HK-2 (cell line): ENCODE data around the gene GPR135.

ENCODE experiments used
- DNase-seq: peaks from one replicate; pipeline ENCODE4 v3.0.0-alpha.2; 2018; ENCODE audit not compliant: unreplicated experiment

GPR135 gene

DNA sequence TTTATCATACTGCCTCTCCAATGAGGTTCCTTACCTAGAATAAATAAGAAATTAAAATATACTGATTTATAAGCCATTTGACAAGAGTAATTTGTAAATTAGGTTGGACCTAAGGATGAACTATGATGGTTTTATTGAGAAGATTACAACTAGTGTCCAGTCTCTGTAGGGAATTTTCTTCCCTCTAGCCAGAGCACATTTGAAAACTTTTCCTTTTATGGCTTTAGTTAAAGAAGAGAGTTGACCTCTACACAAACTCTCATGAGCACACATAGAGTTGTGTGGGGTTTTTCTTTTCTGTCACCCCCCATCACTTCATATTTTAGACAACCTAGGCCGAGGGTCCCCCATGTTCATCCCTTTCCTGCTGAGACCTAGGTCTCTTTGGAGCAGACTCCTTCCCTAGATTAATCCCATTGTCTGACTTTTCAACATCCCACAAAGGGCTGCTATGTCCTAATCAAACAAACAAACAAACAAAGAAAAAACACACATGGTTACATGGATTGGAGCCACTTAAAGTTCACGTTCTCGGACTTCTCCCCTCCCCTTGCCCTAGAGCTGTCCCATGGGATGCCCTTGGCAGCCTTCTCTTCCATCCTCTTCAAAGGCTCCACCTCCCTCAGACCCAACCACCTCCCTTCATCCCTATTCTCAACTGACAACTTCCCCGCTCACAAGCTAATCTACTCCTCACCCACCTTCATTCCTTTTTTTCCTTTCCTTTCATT, 40.7 kb downstream of the GPR135 start:
- no peak for DNase-seq

DNA sequence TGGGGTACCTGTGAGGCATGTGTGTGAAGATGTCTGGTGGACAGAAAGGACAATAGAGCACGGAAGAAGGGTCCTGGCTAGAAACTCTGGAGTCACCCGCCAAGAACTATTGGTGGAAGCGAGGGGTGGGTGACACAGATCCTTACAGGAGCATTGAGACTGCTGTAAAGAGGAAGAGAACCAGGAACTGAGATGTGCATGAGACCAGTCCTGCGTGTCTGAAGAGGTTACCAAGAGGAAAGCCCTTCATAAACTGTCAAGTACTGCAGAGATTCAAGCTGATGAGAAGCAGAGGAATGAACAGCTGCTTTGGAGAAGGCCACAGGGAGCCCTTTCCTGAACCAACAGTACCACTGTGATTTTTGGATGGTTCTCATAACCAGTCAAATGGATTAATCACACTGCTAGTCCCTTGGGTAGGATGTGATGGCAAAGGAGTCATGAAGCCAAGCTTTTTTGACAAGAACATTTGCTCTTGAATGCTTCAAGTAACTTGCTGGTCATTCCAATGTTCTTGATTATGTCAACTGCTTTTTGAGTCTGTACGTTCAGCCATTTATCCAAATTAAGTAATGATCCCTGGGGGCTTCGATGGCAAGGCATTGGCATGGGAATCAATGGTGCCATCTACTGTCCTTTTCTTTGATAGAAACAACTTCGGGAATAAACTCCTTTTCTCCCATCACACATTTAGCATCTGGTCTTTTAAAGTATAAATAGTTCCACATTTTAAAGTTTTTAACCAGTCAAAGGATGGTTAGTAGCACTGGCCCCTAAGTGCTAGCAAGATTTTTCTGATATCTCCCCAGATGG, 42.9 kb downstream of the GPR135 start:
- no peak for DNase-seq

DNA sequence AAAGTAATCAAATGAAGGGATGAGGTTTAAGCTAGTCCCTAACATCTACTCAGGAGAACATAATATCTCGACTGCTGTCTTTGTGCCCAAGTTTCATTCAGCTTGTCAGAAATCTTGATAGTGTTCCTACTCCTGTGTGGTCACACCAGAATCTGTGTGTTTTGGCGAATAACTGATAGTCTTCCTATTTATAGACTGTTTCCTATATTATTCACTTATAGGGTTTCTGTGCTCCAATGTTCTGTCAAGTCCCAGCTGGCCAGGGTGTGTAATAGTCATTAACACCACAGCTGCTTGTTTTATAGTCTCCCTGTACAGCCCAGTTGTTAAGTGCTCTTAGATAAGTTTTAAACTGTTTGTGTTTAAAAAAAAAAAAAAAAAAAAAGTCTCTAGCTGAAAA, 45.9 kb downstream of the GPR135 start:
- DNase-seq: no peak

DNA sequence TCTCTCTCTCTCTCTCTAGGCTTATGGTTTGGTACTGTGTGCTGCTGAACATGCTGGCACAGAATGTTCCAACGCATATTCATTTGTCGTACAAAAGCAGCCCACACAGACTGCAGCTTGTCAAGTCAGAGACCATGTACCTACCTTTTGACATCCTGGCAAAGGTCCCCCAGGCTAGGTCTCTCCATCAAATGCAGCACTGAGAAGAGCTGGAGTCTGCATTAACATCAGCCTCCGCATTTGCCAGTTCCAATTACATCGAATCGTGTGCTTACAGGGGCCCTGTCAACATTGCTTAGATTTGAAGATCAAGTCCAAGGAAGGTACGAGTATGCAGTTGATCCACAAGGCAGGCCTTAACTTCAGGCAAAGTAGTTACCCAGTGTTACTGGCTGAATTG, 47.9 kb downstream of the GPR135 start:
- DNase-seq: no peak

DNA sequence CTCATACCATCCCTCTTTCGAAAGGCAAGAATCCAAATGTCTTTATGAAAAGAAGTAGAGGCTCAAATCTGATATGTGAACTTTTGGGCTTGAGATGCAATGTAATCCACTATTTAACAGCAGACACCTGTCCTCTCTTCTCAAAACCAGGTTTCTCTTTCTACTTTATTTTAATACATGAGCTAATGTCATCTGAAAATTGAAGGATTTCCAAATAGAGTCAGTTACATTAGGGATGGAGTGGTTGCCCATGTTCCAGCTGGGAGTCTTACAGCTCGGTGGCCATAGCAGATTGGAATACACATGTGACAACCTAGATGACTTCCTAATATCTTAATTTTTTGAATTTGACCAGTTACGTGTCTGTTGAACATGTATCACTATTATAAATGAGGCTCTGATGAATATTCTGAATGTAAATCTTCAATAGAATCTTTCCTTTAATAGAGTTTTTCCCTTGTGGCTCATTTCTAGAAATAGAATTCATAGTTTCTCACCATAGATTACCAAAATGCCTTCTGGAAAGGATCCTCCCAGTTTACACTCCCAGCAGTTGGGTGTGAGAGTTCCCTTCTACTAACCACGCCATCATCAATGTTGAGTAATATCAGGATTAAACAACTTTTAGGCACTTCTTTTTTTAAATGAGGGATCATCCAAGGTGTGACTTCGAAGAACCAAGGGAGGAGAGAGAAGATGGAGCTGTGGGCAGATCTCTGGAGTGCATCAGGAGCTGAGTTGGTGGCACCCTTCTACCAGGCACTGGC, 49.2 kb downstream of the GPR135 start:
- DNase-seq: no peak
